ENCODE measurements around the gene MTHFD1L.

DNA sequence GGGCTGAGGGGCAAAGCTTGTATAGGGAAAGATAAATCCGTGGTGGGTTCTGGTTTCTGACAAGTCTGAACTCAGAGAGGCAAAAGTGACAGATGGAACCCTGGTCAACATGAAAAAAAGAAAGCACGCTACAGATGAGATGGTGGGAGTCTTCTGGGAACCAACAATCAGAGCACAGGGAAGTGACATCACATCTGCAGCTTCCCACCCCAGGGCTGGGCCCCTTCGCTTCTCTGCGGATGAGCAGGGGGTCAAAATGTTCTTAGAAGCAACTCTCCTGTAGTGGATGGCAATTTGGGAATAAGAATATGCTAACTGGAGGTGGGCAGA is 245.0 kb downstream of the MTHFD1L start:
- TF ChIP-seq, protein P1, sequence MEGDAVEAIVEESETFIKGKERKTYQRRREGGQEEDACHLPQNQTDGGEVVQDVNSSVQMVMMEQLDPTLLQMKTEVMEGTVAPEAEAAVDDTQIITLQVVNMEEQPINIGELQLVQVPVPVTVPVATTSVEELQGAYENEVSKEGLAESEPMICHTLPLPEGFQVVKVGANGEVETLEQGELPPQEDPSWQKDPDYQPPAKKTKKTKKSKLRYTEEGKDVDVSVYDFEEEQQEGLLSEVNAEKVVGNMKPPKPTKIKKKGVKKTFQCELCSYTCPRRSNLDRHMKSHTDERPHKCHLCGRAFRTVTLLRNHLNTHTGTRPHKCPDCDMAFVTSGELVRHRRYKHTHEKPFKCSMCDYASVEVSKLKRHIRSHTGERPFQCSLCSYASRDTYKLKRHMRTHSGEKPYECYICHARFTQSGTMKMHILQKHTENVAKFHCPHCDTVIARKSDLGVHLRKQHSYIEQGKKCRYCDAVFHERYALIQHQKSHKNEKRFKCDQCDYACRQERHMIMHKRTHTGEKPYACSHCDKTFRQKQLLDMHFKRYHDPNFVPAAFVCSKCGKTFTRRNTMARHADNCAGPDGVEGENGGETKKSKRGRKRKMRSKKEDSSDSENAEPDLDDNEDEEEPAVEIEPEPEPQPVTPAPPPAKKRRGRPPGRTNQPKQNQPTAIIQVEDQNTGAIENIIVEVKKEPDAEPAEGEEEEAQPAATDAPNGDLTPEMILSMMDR (IDR thresholded peaks at IDR 0.05 in 8 of 11, conservative IDR thresholded peaks at IDR 0.05 in 3 of 11): no peak
- TF ChIP-seq POLR2A (IDR thresholded peaks at IDR 0.05): no peak
